ACC112 (cell line): ENCODE data around the gene CENPS.
A peak's percentile ranks its signal among the peaks of the same experiment; 100 is the strongest.
"Not testable (repeated sequence)": the region's sequence is repeated elsewhere in the genome, so short reads cannot be mapped to it uniquely, and the experiment has no call there.

Experiments
- H2AFZ ChIP-seq: fragments of 200-600 bp; sonication (generic); one replicate; pipeline ENCODE4 v1.6.0; 2017; ENCODE audit warnings: antibody characterized with exemption, low read length; ENCODE audit not compliant: unreplicated experiment
- H3K27ac ChIP-seq: fragments of 200-600 bp; sonication (generic); 2 replicates; pipeline ENCODE4 v1.5.1; 2014; ENCODE audit warnings: low read depth, mild to moderate bottlenecking, antibody characterized with exemption, low read length, moderate library complexity
- H3K27me3 ChIP-seq: fragments of 200-600 bp; sonication (generic); 2 replicates; pipeline ENCODE4 v1.6.1; 2014; ENCODE audit warnings: mild to moderate bottlenecking, antibody characterized with exemption, low read length, moderate library complexity, mixed read lengths; ENCODE audit not compliant: insufficient read depth
- H3K36me3 ChIP-seq: fragments of 200-600 bp; sonication (generic); 2 replicates; pipeline ENCODE4 v1.6.1; 2016; ENCODE audit warnings: mild to moderate bottlenecking, antibody characterized with exemption, low read length, moderate library complexity, mixed read lengths; ENCODE audit not compliant: insufficient read depth
- H3K4me1 ChIP-seq: fragments of 200-600 bp; sonication (generic); one replicate; pipeline ENCODE4 v1.6.1; 2016; ENCODE audit warnings: low read length, mixed read lengths; ENCODE audit not compliant: insufficient read depth, unreplicated experiment, control insufficient read depth
- H3K4me3 ChIP-seq: fragments of 200-600 bp; sonication (generic); 2 replicates; pipeline ENCODE4 v1.5.1; 2014; ENCODE audit warnings: mild to moderate bottlenecking, low read depth, low read length
- H3K79me2 ChIP-seq: fragments of 200-600 bp; sonication (generic); one replicate; pipeline ENCODE4 v1.6.0; 2016; ENCODE audit warnings: low read length; ENCODE audit not compliant: control insufficient read depth, unreplicated experiment, insufficient read depth

CENPS gene

GRCh38 chr1:10473145-10473765, 43.0 kb downstream of the CENPS start:
- Histone ChIP-seq H3K36me3 (peaks cover 4% of the 10 kb centered on the region; the same call in 1 of the 2 replicates), H3K4me3 (peak overlapping the region; percentile 94; the same call in 1 of the 2 replicates), H3K4me1 (peaks cover 11% of the 10 kb centered on the region), H2AFZ (peak overlapping the region; percentile 90), H3K27ac (peak overlapping the region; percentile 21; the same call in 1 of the 2 replicates), H3K79me2 (peaks cover 51% of the 10 kb centered on the region), H3K27me3 (no peaks in the 10 kb centered on the region)

GRCh38 chr1:10474309-10474612, 44.0 kb downstream of the CENPS start:
- Histone ChIP-seq H3K79me2 (peaks cover 58% of the 10 kb centered on the region), H2AFZ (peak overlapping the region; percentile 57), H3K4me1 (peaks cover 11% of the 10 kb centered on the region), H3K4me3 (peak overlapping the region; percentile 98)
- not testable (repeated sequence) for H3K36me3 ChIP-seq, H3K27ac ChIP-seq, H3K27me3 ChIP-seq

GRCh38 chr1:10474613-10475507, 44.6 kb downstream of the CENPS start, which contains the start of gene PEX14:
PEX14 (plus strand) TSS chr1:10474950; CDS start chr1:10474967, 17 bp downstream.
- peaks cover 61% of the 10 kb centered on the region for H3K79me2 ChIP-seq
- H3K4me3 ChIP-seq, result peak within 1 kb of the TSS; percentile 98
- H3K27ac ChIP-seq, result peak within 1 kb of the TSS; percentile 36; the same call in 1 of the 2 replicates
- peaks cover 11% of the 10 kb centered on the region for H3K4me1 ChIP-seq
- H3K27me3 ChIP-seq, result no peaks in the 10 kb centered on the region
- peak within 1 kb of the TSS; percentile 94 for H2AFZ ChIP-seq
- H3K36me3 ChIP-seq, result no peaks in the 10 kb centered on the region

GRCh38 chr1:10475510-10475909, 45.3 kb downstream of the CENPS start:
- H3K27ac ChIP-seq, result peak overlapping the region; percentile 36; the same call in 1 of the 2 replicates
- no peaks in the 10 kb centered on the region for H3K36me3 ChIP-seq
- H3K27me3 ChIP-seq, result no peaks in the 10 kb centered on the region
- peaks cover 58% of the 10 kb centered on the region for H3K79me2 ChIP-seq
- peak overlapping the region; percentile 94 for H2AFZ ChIP-seq
- peak overlapping the region; percentile 98 for H3K4me3 ChIP-seq
- peaks cover 11% of the 10 kb centered on the region for H3K4me1 ChIP-seq

- no peak overlapping the region for H3K27ac ChIP-seq
- peaks cover 52% of the 10 kb centered on the region for H3K79me2 ChIP-seq
- H3K4me1 ChIP-seq, result peaks cover 6% of the 10 kb centered on the region
- H3K36me3 ChIP-seq, result no peaks in the 10 kb centered on the region
- no peaks in the 10 kb centered on the region for H3K27me3 ChIP-seq
- H3K4me3 ChIP-seq, result no peak overlapping the region
- H2AFZ ChIP-seq, result no peak overlapping the region
Observed at GRCh38 chr1:10479296-10479695, 49.1 kb downstream of the CENPS start.

- H2AFZ ChIP-seq, result no peak overlapping the region
- H3K27me3 ChIP-seq, result no peaks in the 10 kb centered on the region
Observed at GRCh38 chr1:10480614-10481013, 50.4 kb downstream of the CENPS start.

GRCh38 chr1:10484521-10484920, 54.3 kb downstream of the CENPS start:
- no peak overlapping the region for H2AFZ ChIP-seq
- H3K4me1 ChIP-seq, result no peaks in the 10 kb centered on the region
- H3K27me3 ChIP-seq, result no peaks in the 10 kb centered on the region
- H3K27ac ChIP-seq, result no peak overlapping the region
- no peaks in the 10 kb centered on the region for H3K36me3 ChIP-seq
- H3K4me3 ChIP-seq, result no peak overlapping the region
- H3K79me2 ChIP-seq, result peaks cover 43% of the 10 kb centered on the region

More at GRCh38 chr1:10480614-10481013, 50.4 kb downstream of the CENPS start:
- H3K27ac ChIP-seq, result no peak overlapping the region
- no peaks in the 10 kb centered on the region for H3K36me3 ChIP-seq
- no peak overlapping the region for H3K4me3 ChIP-seq
- peaks cover 6% of the 10 kb centered on the region for H3K4me1 ChIP-seq
- H3K79me2 ChIP-seq, result peaks cover 56% of the 10 kb centered on the region

GRCh38 chr1:10489291-10490055, 59.2 kb downstream of the CENPS start:
- Histone ChIP-seq H3K36me3 (no peaks in the 10 kb centered on the region), H3K79me2 (peaks cover 63% of the 10 kb centered on the region)

GRCh38 chr1:10490286-10490970, 60.2 kb downstream of the CENPS start:
- Histone ChIP-seq H3K4me1 (peaks cover 4% of the 10 kb centered on the region), H3K27ac (no peak overlapping the region), H3K4me3 (no peak overlapping the region), H3K79me2 (peaks cover 61% of the 10 kb centered on the region), H3K27me3 (no peaks in the 10 kb centered on the region), H2AFZ (no peak overlapping the region), H3K36me3 (no peaks in the 10 kb centered on the region)

More at GRCh38 chr1:10489291-10490055, 59.2 kb downstream of the CENPS start:
- Histone ChIP-seq H3K27me3 (no peaks in the 10 kb centered on the region), H3K27ac (no peak overlapping the region), H3K4me1 (no peaks in the 10 kb centered on the region), H3K4me3 (no peak overlapping the region), H2AFZ (no peak overlapping the region)
